ENCODE data around the gene FER.

FER gene

DNA sequence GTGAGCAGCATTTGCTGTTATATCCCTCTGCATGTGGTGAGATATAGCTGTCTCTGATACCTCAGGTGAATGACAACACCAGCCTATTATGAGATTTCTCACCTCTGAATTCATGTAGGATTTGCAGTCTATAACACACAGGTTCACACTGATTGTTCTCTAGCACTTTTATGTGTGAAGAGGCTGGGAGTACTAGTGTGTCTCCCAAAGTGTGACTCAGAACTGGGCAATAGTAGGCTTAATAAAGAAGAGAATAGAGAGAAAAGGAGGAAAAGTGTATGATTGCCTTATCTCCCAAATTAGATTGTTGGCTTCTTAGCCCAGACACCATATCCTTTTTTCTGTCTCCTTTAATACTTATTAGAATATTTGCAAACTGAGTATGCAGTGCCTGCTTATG, 430.1 kb downstream of the FER start:
- no peak for DNase-seq (ENCODE audit: low spot score)
- in situ Hi-C loops (cut with MboI; ENCODE audit: low pct_unique_long_range_greater_than_20kb, low sequenced_read_pairs, unreplicated experiment) = no loop called here
- TF ChIP-seq, protein P1, sequence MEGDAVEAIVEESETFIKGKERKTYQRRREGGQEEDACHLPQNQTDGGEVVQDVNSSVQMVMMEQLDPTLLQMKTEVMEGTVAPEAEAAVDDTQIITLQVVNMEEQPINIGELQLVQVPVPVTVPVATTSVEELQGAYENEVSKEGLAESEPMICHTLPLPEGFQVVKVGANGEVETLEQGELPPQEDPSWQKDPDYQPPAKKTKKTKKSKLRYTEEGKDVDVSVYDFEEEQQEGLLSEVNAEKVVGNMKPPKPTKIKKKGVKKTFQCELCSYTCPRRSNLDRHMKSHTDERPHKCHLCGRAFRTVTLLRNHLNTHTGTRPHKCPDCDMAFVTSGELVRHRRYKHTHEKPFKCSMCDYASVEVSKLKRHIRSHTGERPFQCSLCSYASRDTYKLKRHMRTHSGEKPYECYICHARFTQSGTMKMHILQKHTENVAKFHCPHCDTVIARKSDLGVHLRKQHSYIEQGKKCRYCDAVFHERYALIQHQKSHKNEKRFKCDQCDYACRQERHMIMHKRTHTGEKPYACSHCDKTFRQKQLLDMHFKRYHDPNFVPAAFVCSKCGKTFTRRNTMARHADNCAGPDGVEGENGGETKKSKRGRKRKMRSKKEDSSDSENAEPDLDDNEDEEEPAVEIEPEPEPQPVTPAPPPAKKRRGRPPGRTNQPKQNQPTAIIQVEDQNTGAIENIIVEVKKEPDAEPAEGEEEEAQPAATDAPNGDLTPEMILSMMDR (IDR thresholded peaks at IDR 0.05; ENCODE audit: extremely low read depth, insufficient read depth, missing control alignments) = no peak

DNA sequence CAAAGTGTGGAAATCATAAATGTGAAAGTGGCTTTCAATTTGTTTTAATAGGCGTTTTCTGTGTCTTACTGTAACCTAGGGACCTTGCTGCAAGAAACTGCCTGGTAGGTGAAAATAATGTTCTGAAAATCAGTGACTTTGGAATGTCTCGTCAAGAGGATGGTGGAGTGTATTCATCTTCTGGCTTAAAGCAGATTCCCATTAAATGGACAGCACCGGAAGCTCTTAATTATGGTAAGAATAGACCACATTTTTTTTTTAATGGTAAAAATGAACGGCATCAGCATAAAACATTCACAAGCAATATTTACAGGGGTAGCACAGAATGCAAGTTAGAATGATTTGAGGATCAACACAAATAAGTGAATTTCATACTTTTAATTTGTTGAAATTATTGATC, 433.0 kb downstream of the FER start:
- DNase-seq (ENCODE audit: low spot score) = no peak
- TF ChIP-seq, protein P1 (IDR thresholded peaks at IDR 0.05; ENCODE audit: extremely low read depth, insufficient read depth, missing control alignments) = no peak
- in situ Hi-C loops (cut with MboI; ENCODE audit: low pct_unique_long_range_greater_than_20kb, low sequenced_read_pairs, unreplicated experiment) = no loop called here

DNA sequence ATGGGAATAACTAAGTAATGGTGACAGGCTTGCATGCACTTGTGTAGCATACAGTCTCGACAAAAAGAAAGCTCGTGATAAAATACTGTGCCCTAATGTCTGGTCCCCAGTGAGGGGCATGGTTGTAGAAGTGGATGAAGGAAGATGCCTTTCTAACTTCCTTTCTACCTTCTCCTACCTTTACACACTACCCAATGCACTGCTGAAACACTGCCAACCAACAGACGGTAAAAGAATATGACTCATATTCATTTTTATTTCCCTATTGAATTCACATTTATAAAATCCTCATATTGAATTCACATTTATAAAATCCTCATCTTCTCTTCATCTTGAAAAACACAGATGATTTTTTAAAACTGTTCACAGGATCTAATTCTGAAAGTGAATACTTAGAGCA, 439.1 kb downstream of the FER start:
- TF ChIP-seq, protein P1 (IDR thresholded peaks at IDR 0.05; ENCODE audit: extremely low read depth, insufficient read depth, missing control alignments) = no peak
- no peak for DNase-seq (ENCODE audit: low spot score)
- in situ Hi-C loops (cut with MboI; ENCODE audit: low pct_unique_long_range_greater_than_20kb, low sequenced_read_pairs, unreplicated experiment) = no loop called here

DNA sequence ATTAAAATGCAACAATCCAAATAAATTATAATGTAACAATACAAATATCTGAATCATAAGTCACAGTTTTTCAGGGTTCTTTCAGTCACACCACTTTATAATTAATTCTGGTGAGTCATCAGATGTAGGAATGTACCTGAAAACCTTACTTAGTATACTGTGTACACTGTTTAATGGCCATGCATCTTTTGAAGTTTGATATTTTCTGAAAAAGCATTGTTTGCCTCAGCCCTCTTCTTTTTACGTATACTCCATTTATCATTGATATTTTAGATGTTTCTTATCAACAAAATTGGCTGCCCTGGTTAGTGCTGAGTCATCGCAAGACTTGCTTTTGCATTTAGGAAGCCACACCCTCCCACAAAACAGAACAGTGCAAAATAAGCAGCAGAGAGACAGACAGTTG, 443.5 kb downstream of the FER start:
- TF ChIP-seq, protein P1 (IDR thresholded peaks at IDR 0.05; ENCODE audit: extremely low read depth, insufficient read depth, missing control alignments) = no peak
- DNase-seq (ENCODE audit: low spot score) = peak; percentile 10
- in situ Hi-C loops (cut with MboI; ENCODE audit: low pct_unique_long_range_greater_than_20kb, low sequenced_read_pairs, unreplicated experiment) = no loop called here

DNA sequence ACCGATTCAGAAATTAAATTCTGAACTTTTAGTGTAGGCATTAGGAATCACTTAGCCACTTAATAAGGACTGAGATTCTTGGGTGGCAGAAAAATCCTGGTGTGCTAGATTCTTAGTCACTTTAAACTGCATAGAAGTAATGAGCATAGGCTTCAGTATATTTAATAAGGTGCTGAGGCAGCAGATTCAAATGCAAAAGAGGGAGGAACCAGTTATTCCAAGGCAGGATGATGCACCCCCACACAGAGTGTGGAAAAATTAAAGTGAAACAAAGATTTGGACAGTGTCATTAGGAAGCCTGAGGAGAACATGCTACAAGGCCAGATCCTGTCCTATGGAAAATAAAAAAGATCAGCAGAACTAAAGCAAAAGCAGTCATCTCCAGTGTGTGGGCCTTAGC, 444.3 kb downstream of the FER start:
- no peak for DNase-seq (ENCODE audit: low spot score)
- TF ChIP-seq, protein P1 (IDR thresholded peaks at IDR 0.05; ENCODE audit: extremely low read depth, insufficient read depth, missing control alignments) = no peak
- in situ Hi-C loops (cut with MboI; ENCODE audit: low pct_unique_long_range_greater_than_20kb, low sequenced_read_pairs, unreplicated experiment) = no loop called here

DNA sequence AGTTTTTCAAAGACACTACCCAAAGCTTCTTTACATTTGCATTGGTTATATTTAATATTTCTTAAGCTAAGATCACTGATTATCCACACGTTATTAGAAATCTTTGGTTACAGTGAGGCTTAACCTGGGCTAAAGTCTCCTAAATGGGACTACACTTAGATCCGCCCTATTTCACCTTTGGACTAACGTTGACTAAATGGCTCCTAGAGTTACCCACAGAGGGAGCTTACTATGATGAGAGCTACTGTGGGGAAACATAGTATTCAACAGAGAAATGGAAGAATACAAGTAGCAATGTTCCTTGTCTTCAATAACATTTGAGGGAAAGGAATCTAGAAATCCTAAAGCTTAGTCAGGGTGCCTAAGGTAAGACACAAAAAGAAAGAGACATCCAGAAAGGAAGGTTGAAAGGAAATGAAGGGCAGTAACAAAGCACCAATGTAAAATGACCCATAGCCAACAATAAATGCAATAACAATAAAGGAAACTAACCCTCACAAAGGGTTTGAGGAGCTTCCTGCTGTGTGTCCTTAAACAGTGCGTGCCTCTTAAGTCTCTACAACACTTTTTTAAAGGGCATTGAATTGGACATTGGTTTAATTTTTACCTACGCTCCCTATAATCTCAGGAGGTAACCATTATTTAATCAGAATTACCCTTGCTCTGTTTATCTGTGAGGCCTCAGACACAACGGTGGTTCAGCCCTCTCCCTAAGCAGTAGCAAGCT, 445.0 kb downstream of the FER start:
- TF ChIP-seq, protein P1 (IDR thresholded peaks at IDR 0.05; ENCODE audit: extremely low read depth, insufficient read depth, missing control alignments) = no peak
- in situ Hi-C loops (cut with MboI; ENCODE audit: low pct_unique_long_range_greater_than_20kb, low sequenced_read_pairs, unreplicated experiment) = no loop called here
- no peak for DNase-seq (ENCODE audit: low spot score)
